OCI-LY7 (cell line): Measurements from ENCODE around the gene RDH8. TPM values are rescaled to one million over a fixed set of nuclear protein-coding genes. Genes with fewer than 3 reads are reported as not detected.

Source experiments
- microRNA-seq: library from miRNA; unstranded; fragments of <30 nt; microRNA quantifications from one replicate; pipeline ENCODE4 v1.2.0, GENCODE V29; 2022; ENCODE audit warnings: borderline replicate concordance
- small RNA-seq: library from RNA; depleted of rRNA; stranded (forward); fragments of <200 nt; gene quantifications from one replicate; pipeline ENCODE3, GENCODE V24; 2014
- total RNA-seq, 2 experiments: library from RNA; depleted of rRNA in 1 of 2; stranded (reverse); fragments of >200 nt in 1 of 2; shearing (Covaris generic) in 1 of 2; gene quantifications; 2 replicates each; pipeline ENCODE4 v1.2.3, GENCODE V29; 2014 to 2022

The RDH8 gene
- total RNA-seq, 2 experiments from 2014 or later: not detected

Small RNAs within 50 kb of the gene (microRNA-seq; reads per million reads assigned to microRNA genes)
- not detected for gene MIR5589

Small RNAs within 50 kb of the gene (small RNA-seq; reads per million reads assigned to genes)
- gene MIR5589: not detected

Other genes starting within 250 kb of the RDH8 start
- 10.6 and 11.7 TPM in 2 replicates for gene ZNF846, start 244.7 kb upstream of the RDH8 start, total RNA-seq (2014; rRNA removed; shearing (Covaris generic))
- gene ZNF846, start 244.7 kb upstream of the RDH8 start, total RNA-seq (2022): 10.9 and 16.6 TPM in 2 replicates
- gene FBXL12, start 194.4 kb upstream of the RDH8 start, total RNA-seq (2014; rRNA removed; shearing (Covaris generic)): 22.3 and 38.7 TPM in 2 replicates
- gene FBXL12, start 194.4 kb upstream of the RDH8 start, total RNA-seq (2022): 40.6 and 44.4 TPM in 2 replicates
- gene UBL5, start 185.6 kb upstream of the RDH8 start, total RNA-seq (2014; rRNA removed; shearing (Covaris generic)): 162 and 249 TPM in 2 replicates
- gene UBL5, start 185.6 kb upstream of the RDH8 start, total RNA-seq (2022): 271 and 323 TPM in 2 replicates
- gene PIN1, start 178.2 kb upstream of the RDH8 start, total RNA-seq (2014; rRNA removed; shearing (Covaris generic)): 131 and 137 TPM in 2 replicates
- 86.4 and 86.9 TPM in 2 replicates for gene PIN1, start 178.2 kb upstream of the RDH8 start, total RNA-seq (2022)
- gene OLFM2, start 77.0 kb upstream of the RDH8 start, total RNA-seq (2014; rRNA removed; shearing (Covaris generic)): not detected in 2 replicates
- gene OLFM2, start 77.0 kb upstream of the RDH8 start, total RNA-seq (2022): not detected in 2 replicates
- not detected in 2 replicates for gene COL5A3, start 3.0 kb upstream of the RDH8 start, total RNA-seq (2014; rRNA removed; shearing (Covaris generic))
- not detected in 2 replicates for gene COL5A3, start 3.0 kb upstream of the RDH8 start, total RNA-seq (2022)
- gene SHFL, start 72.8 kb downstream of the RDH8 start, total RNA-seq (2014; rRNA removed; shearing (Covaris generic)): 21.9 and 32.9 TPM in 2 replicates
- 28.5 and 30.9 TPM in 2 replicates for gene SHFL, start 72.8 kb downstream of the RDH8 start, total RNA-seq (2022)
- gene ANGPTL6, start 89.2 kb downstream of the RDH8 start, total RNA-seq (2014; rRNA removed; shearing (Covaris generic)): 7.3 and 8.4 TPM in 2 replicates
- gene ANGPTL6, start 89.2 kb downstream of the RDH8 start, total RNA-seq (2022): 8.3 and 10.1 TPM in 2 replicates
- gene PPAN, start 92.9 kb downstream of the RDH8 start, total RNA-seq (2014; rRNA removed; shearing (Covaris generic)): 77.1 and 85.8 TPM in 2 replicates
- 88.3 and 116 TPM in 2 replicates for gene PPAN, start 92.9 kb downstream of the RDH8 start, total RNA-seq (2022)
- gene P2RY11, start 98.2 kb downstream of the RDH8 start, total RNA-seq (2014; rRNA removed; shearing (Covaris generic)): 8.8 and 11.9 TPM in 2 replicates
- gene P2RY11, start 98.2 kb downstream of the RDH8 start, total RNA-seq (2022): 31.1 and 43.3 TPM in 2 replicates
- 255 and 287 TPM in 2 replicates for gene EIF3G, start 106.4 kb downstream of the RDH8 start, total RNA-seq (2014; rRNA removed; shearing (Covaris generic))
- gene EIF3G, start 106.4 kb downstream of the RDH8 start, total RNA-seq (2022): 256 TPM in 2 replicates
- 329 and 365 TPM in 2 replicates for gene DNMT1, start 181.5 kb downstream of the RDH8 start, total RNA-seq (2014; rRNA removed; shearing (Covaris generic))
- gene DNMT1, start 181.5 kb downstream of the RDH8 start, total RNA-seq (2022): 680 and 699 TPM in 2 replicates
- 27.0 and 27.8 TPM in 2 replicates for gene S1PR2, start 217.8 kb downstream of the RDH8 start, total RNA-seq (2014; rRNA removed; shearing (Covaris generic))
- gene S1PR2, start 217.8 kb downstream of the RDH8 start, total RNA-seq (2022): 51.6 and 64.5 TPM in 2 replicates
- gene MRPL4, start 238.7 kb downstream of the RDH8 start, total RNA-seq (2014; rRNA removed; shearing (Covaris generic)): 134 and 148 TPM in 2 replicates
- gene MRPL4, start 238.7 kb downstream of the RDH8 start, total RNA-seq (2022): 132 and 155 TPM in 2 replicates